CD14-positive monocyte (primary cell): ENCODE data around the gene CNTN4. TPM values are rescaled to one million over a fixed set of nuclear protein-coding genes. Genes with fewer than 3 reads are reported as not detected.

Source experiments
- DNase-seq, 3 donors: peaks; one replicate each; pipeline ENCODE4 v3.0.0-alpha.2; 2011 to 2022
- H2AFZ ChIP-seq: 2 replicates; pipeline ENCODE4 v1.6.0; 2012; ENCODE audit warnings: mild to moderate bottlenecking, low read depth, low read length, inconsistent platforms; ENCODE audit not compliant: insufficient read depth, poor library complexity, severe bottlenecking
- H3K27ac ChIP-seq, 2 donors: 1 replicate in 1 of 2; 2 replicates in 1 of 2; pipeline ENCODE4 v1.5.1; 2012 to 2013; ENCODE audit warnings: low read length in 2 of 2, control low read depth in 1 of 2, inconsistent platforms in 1 of 2, low read depth in 1 of 2, mild to moderate bottlenecking in 1 of 2
- H3K27me3 ChIP-seq, 2 donors: one replicate each; pipeline versions ENCODE4 v1.6.0 to v1.6.1; 2011 to 2013; ENCODE audit warnings: low read length in 2 of 2; ENCODE audit not compliant: control insufficient read depth in 2 of 2, insufficient read depth in 2 of 2
- H3K36me3 ChIP-seq, 2 donors: replicated peaks in 1 of 2; 1 replicate in 1 of 2; 2 replicates in 1 of 2; pipeline versions ENCODE4 v1.5.1 to v1.6.1; 2012 to 2013; ENCODE audit warnings: low read length in 2 of 2, control low read depth in 1 of 2, inconsistent platforms in 1 of 2, mild to moderate bottlenecking in 1 of 2; ENCODE audit not compliant: insufficient read depth in 2 of 2, control insufficient read depth in 1 of 2
- H3K4me1 ChIP-seq, 2 donors: 1 replicate in 1 of 2; 2 replicates in 1 of 2; pipeline versions ENCODE4 v1.5.1 to v1.6.1; 2012 to 2013; ENCODE audit warnings: low read length in 2 of 2, control low read depth in 1 of 2, inconsistent platforms in 1 of 2, mild to moderate bottlenecking in 1 of 2, moderate library complexity in 1 of 2; ENCODE audit not compliant: insufficient read depth in 2 of 2, control insufficient read depth in 1 of 2
- H3K4me2 ChIP-seq: replicated peaks from 2 replicates; pipeline ENCODE3; 2012; ENCODE audit warnings: low read length, moderate library complexity, mild to moderate bottlenecking; ENCODE audit not compliant: poor library complexity, severe bottlenecking; ENCODE audit errors: extremely low read depth
- H3K4me3 ChIP-seq, 3 experiments: fragments of 200-600 bp in 1 of 3; sonication (generic) in 1 of 3; replicated peaks in 1 of 3; 1 replicate in 2 of 3; 2 replicates in 1 of 3; pipeline ENCODE4 v1.5.1; 2011 to 2013; ENCODE audit warnings: low read length in 3 of 3, mild to moderate bottlenecking in 3 of 3, control low read depth in 2 of 3, low read depth in 2 of 3, inconsistent platforms in 1 of 3, moderate library complexity in 1 of 3
- H3K79me2 ChIP-seq: 2 replicates; pipeline ENCODE4 v1.6.0; 2012; ENCODE audit warnings: mild to moderate bottlenecking, control low read depth, inconsistent platforms, low read length, moderate library complexity; ENCODE audit not compliant: insufficient read depth
- H3K9ac ChIP-seq: 2 replicates; pipeline ENCODE4 v1.6.0; 2017; ENCODE audit warnings: low read length, mild to moderate bottlenecking; ENCODE audit not compliant: insufficient read depth, poor library complexity, severe bottlenecking
- H3K9me3 ChIP-seq, 2 donors: replicated peaks in 1 of 2; 1 replicate in 1 of 2; 2 replicates in 1 of 2; pipeline versions ENCODE4 v1.5.1 to v1.6.1; 2012 to 2013; ENCODE audit warnings: low read length in 2 of 2, control low read depth in 1 of 2; ENCODE audit not compliant: control insufficient read depth in 1 of 2, insufficient read depth in 1 of 2
- H4K20me1 ChIP-seq: 2 replicates; pipeline ENCODE4 v1.6.0; 2012; ENCODE audit warnings: mild to moderate bottlenecking, low read length, control low read depth, moderate library complexity; ENCODE audit not compliant: insufficient read depth
- H3K27ac Mint-ChIP-seq, 7 donors: one replicate each; pipeline ENCODE4 v1.8.0; 2020; ENCODE audit warnings: mild to moderate bottlenecking in 7 of 7, mixed read lengths in 7 of 7, moderate library complexity in 6 of 7, inconsistent platforms in 2 of 7
- H3K27me3 Mint-ChIP-seq, 3 donors: one replicate each; pipeline ENCODE4 v1.8.0; 2021 to 2022; ENCODE audit warnings: low read depth in 3 of 3, mild to moderate bottlenecking in 3 of 3, mixed read lengths in 3 of 3, moderate library complexity in 3 of 3, inconsistent platforms in 1 of 3
- H3K36me3 Mint-ChIP-seq, 2 donors: one replicate each; pipeline ENCODE4 v1.8.0; 2020; ENCODE audit warnings: mixed read lengths in 2 of 2, inconsistent platforms in 1 of 2, mild to moderate bottlenecking in 1 of 2
- H3K4me1 Mint-ChIP-seq: one replicate; pipeline ENCODE4 v1.8.0; 2020; ENCODE audit warnings: mild to moderate bottlenecking, mixed read lengths
- H3K4me3 Mint-ChIP-seq, 2 donors: one replicate each; pipeline ENCODE4 v1.8.0; 2020; ENCODE audit warnings: mild to moderate bottlenecking in 2 of 2, mixed read lengths in 2 of 2, moderate library complexity in 1 of 2
- H3K9me3 Mint-ChIP-seq, 7 donors: one replicate each; pipeline ENCODE4 v1.8.0; 2020 to 2022; ENCODE audit warnings: mixed read lengths in 7 of 7, mild to moderate bottlenecking in 6 of 7, moderate library complexity in 6 of 7, inconsistent platforms in 2 of 7
- WGBS: methylation state at CpG from one replicate; pipeline ENCODE4 v1.1.5; 2013; ENCODE audit warnings: missing lambda C conversion rate; ENCODE audit not compliant: insufficient coverage; 5-methylcytosine and 5-hydroxymethylcytosine counted together
- intact Hi-C, 2 donors: fragments of 100-400 bp; cut with micrococcal nuclease; formaldehyde crosslinking; loops; one replicate each; pipeline versions ENCODE4 v1.15.0 to v1.15.1; 2023
- polyA plus RNA-seq, 3 donors: library from polyadenylated mRNA; depleted of rRNA in 1 of 3; unstranded in 2 of 3; stranded (reverse) in 1 of 3; fragments of 300-500 nt in 2 of 3; fragments of >200 nt in 1 of 3; fragmentation: Illumina TruSeq in 2 of 3; gene quantifications; 1 replicate in 2 of 3; 2 replicates in 1 of 3; pipeline ENCODE4 v1.2.3, GENCODE V29; 2012 to 2021
- TF ChIP-seq, protein P1 (sequence below): fragments of 200-600 bp; IDR thresholded peaks from one replicate; pipeline ENCODE4 v1.8.0; 2022; ENCODE audit warnings: antibody characterized with exemption, mild to moderate bottlenecking

CNTN4 gene
- polyA plus RNA-seq, 3 donors = not detected

DNA sequence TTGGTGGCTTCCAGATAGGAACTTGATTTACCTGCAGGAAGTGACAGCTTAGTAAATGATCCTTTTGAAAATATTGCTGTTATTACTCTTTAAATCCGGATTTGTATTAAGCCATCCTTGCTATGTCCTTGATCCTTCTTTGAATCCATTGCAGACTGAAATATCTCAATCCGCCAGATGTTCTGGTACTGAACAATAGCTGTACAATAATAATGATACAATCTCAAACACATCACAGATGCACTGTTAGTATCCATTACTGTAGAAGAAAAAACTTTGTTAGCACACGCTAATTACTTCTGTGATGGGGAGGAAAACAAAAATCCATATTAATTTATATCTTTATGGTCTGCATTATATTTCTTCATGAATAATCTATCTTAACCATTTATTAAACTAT lies 202.3 kb downstream of the CNTN4 start:
- no CpG with 5 or more reads among the region's 3 CpGs for WGBS
- H3K79me2 ChIP-seq = no peaks in the 10 kb centered on the region
- no peak for DNase-seq
- Mint-ChIP-seq H3K9me3 (peaks cover 0 to 6% (median 0%) of the 10 kb centered on the region in 7 donors), H3K36me3 (no peaks in the 10 kb centered on the region), H3K27me3 (no peaks in the 10 kb centered on the region), H3K4me1 (no peaks in the 10 kb centered on the region), H3K4me3 (no peak overlapping the region), H3K27ac (no peak overlapping the region)
- intact Hi-C loops = no loop called here
- TF ChIP-seq, protein P1, sequence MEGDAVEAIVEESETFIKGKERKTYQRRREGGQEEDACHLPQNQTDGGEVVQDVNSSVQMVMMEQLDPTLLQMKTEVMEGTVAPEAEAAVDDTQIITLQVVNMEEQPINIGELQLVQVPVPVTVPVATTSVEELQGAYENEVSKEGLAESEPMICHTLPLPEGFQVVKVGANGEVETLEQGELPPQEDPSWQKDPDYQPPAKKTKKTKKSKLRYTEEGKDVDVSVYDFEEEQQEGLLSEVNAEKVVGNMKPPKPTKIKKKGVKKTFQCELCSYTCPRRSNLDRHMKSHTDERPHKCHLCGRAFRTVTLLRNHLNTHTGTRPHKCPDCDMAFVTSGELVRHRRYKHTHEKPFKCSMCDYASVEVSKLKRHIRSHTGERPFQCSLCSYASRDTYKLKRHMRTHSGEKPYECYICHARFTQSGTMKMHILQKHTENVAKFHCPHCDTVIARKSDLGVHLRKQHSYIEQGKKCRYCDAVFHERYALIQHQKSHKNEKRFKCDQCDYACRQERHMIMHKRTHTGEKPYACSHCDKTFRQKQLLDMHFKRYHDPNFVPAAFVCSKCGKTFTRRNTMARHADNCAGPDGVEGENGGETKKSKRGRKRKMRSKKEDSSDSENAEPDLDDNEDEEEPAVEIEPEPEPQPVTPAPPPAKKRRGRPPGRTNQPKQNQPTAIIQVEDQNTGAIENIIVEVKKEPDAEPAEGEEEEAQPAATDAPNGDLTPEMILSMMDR = no peak
- H3K9ac ChIP-seq = no peak overlapping the region
- H3K4me2 ChIP-seq = no peak overlapping the region
- no peaks in the 10 kb centered on the region for H3K36me3 ChIP-seq
- no peaks in the 10 kb centered on the region for H4K20me1 ChIP-seq
- H3K27me3 ChIP-seq = no peaks in the 10 kb centered on the region
- H3K27ac ChIP-seq = no peak overlapping the region
- H2AFZ ChIP-seq = no peak overlapping the region
- H3K4me1 ChIP-seq = no peaks in the 10 kb centered on the region
- no peak overlapping the region for H3K4me3 ChIP-seq
- H3K9me3 ChIP-seq = peaks cover 0 to 3% of the 10 kb centered on the region in 2 donors

DNA sequence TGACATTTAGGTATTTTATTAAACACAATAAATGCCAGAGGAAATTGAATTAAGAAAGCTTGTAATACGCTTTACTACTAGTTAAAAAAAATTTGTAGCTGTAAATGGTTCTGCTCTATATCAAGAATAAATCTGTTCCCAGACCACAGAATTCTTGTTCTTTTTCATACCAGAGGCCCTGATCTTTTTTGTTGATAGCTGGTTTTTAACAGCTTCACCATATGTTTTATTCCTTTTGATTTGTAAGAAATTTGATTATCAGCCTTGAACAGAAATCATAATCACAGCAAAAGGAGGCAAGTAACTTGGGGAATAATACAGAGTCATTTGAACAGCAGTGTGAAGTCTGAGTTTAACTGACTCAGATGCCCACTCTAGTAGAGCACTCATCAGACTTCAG lies 202.7 kb downstream of the CNTN4 start:
- no peaks in the 10 kb centered on the region for H3K27me3 ChIP-seq
- H4K20me1 ChIP-seq = no peaks in the 10 kb centered on the region
- H2AFZ ChIP-seq = no peak overlapping the region
- no peak for DNase-seq
- TF ChIP-seq, protein P1 = no peak
- intact Hi-C loops = no loop called here
- peaks cover 0 to 3% of the 10 kb centered on the region in 2 donors for H3K9me3 ChIP-seq
- no peaks in the 10 kb centered on the region for H3K79me2 ChIP-seq
- no peak overlapping the region for H3K9ac ChIP-seq
- H3K4me1 ChIP-seq = no peaks in the 10 kb centered on the region
- Mint-ChIP-seq H3K4me1 (no peaks in the 10 kb centered on the region), H3K4me3 (no peak overlapping the region), H3K27ac (no peak overlapping the region), H3K27me3 (no peaks in the 10 kb centered on the region), H3K9me3 (peaks cover 0 to 5% (median 0%) of the 10 kb centered on the region in 7 donors), H3K36me3 (no peaks in the 10 kb centered on the region)
- H3K4me3 ChIP-seq = no peak overlapping the region
- WGBS = no CpG with 5 or more reads among the region's 1 CpG
- H3K4me2 ChIP-seq = no peak overlapping the region
- H3K36me3 ChIP-seq = no peaks in the 10 kb centered on the region
- no peak overlapping the region for H3K27ac ChIP-seq
